ENCODE measurements around the gene PCDH9.

Gene PCDH9

DNA sequence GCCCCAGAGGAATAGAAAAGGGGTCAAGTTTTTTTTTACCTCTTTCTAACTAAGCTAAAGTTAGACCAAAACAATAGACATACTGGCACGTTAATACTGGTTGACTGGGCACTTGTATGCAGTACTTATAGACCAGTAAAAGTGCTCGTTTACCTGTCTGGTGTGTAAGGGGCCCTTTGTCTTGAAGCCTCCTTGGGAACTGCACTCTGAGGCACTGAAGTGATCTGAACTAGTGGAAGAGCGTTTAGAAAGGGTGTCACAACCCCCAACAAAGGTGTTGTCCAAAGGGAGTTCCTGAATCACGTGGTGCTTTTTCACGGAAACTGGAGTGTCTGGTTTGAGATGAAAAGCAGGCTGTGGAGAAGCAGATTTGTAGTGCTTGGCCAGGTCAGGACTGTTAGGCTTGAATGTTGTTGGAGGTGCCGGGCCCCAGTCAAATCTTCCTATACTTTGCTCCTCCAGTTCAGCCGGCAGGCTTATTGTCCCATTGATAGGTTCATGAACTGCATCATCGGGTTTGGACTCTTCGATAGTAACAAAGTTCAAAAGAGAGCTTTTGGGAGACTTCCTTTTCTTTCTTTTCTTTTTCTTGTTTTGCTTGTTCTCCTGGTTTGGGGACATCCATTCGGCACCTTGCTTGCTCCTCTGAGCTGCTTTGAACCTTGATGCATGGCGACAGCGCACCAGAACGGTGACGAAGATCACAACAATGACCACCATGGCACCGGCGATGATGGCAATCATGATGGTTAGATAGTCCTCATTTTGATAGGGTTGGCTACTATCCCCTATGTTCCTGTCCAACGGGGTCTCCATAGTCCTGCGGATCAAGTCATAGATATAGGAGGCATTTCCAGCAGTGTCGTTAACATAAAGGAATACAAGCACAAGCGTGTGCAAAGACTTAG, 4.6 kb downstream of the PCDH9 start:
- DNase-seq (ENCODE audit: low read depth) = no peak

DNA sequence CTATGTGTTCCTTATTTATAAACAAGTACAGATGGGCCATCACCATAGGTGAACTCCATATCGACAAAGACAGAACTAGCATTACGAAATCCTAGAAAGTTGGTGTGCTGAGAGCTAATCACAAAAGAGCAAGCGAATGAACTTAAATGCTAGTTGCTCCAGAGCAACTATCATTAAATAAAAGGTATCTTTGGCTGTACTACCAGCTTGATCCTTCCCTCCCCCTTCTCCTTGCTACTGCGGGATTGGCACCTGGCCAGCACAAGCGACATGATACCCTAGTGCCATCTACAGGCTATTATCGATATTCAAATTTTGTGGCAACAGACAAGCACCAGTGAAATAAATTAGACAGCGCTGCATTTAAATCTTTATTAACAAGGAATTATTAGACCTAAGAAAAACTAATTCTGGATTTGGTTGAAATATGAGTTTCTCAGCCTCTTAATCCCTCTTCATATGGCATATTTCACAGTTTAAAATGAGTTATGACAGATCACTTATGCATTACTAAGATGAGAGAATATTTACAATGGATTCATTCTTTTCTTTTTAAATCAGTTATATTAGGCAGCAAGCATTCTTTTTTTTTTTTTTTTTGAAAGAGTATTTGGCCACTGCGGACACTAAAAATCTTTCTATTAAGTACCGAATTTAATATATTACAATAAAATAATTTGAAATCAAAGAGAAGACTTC, 5.8 kb downstream of the PCDH9 start:
- DNase-seq (ENCODE audit: low read depth) = peak; percentile 67

DNA sequence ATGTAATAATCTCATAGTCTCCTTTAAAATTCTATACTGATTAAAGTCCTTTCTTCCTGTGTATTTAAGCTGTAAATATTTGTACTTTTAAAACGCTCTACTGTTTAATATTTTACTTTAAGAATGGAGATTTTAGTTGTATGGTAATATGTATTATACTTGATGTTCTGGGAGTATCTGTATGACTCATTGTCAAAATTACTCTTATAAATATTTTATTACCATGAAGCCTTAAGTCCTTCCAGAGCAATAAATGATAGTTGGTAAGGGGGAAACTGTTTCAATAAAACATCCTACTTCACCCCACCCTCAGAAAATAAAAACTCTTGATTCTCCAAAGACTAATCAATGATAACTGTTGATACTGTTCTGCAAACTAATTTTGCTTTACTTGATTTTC, 6.4 kb downstream of the PCDH9 start:
- DNase-seq (ENCODE audit: low read depth) = no peak

DNA sequence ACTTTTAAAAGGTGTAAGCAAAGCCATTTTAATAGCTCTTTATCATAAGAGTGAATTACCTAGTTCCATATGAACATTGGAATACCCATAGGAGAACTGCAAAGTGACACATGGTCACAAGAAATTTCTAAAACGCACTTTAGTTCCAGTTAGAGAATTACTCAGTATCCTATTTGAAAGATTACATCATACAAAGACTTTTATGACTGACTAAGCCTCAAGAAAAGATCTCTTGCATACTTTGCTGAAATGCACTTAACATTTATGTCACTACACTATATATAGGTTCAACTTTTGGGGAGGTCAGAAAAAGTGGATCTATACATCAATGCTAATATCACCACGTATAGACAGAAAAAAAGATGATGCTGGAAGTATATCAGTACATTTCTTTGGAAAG, 7.1 kb downstream of the PCDH9 start:
- DNase-seq (ENCODE audit: low read depth) = no peak

DNA sequence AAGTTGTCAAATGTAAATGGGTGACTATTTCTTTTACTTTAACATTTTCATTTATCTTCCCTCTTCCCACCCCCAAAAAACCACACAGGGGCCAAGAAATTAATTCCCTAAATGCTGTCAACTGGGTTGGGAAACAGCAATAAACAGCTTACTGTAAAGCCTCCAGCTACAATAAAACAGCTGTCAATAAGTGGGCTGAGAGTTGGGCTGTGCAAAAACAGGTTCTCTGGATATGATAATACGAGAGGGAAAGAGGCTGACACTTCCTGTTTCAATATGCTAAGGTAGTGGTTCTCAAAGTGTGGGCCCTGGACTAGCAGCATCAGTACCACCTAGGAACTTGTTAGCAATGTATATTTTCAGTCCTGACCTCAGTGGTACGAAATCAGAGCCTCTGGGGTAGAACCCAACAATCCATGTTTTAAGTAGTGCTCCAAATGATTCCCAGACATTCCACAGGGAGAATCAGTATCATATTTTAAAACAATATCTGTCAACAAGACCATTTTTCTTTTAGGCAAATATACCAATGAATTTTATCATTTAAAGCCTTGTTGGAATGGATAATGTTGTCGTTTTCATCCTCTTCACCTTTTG, 8.4 kb downstream of the PCDH9 start:
- no peak for DNase-seq (ENCODE audit: low read depth)

DNA sequence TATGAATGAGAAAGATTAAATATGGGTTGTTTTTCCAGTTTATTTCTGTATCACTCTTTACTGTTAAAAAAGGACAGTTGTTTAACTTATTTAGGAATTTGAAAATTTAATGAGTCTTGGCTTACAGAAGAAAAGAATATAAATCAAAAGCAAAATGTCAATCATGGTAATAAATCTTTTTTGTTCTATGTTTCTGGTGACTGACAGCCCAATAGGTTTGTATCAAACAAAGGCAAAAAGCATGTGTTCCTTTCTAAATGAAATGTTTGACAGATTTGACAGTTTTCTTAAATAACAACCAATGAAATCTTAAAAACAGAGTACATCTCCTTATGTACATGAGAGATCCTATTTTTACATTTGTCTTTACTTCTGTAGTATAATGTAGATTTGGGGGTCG, 11.0 kb downstream of the PCDH9 start:
- no peak for DNase-seq (ENCODE audit: low read depth)

DNA sequence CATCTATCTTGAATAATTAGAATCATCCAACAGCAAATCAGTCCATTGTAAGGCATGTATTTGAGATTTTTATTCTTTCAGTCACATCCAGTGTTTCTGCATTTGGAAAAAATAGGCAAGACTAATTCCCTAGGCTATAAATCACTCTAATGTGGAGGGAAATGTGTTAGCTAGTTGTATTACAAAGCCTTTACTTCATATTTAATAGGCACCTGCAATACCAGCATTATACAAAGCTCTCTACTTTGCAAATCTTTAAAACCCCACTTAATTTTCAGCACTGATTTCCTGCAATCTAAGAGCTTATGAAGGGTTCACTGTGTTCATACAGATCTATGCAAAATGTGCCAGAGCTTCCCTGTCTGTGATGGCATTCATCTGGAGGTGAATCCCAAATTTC, 12.3 kb downstream of the PCDH9 start:
- no peak for DNase-seq (ENCODE audit: low read depth)

DNA sequence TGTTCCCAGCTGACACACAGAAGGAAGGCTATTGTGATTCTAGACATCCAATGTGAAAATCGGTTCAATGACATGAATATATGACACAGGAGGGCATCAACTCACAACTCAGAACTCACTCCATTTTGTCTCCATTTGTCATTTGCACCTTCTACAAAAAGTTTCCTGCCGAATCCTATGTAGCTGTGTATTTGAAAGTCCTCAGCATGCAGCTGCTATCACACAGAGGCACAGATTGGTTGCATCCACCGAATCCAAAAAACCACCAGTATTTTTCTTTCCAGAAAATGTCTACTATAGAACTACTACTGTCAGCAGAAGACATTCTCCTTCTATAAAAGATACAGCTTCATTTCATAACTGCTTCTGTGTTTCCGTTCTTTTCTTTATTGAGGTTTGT, 13.3 kb downstream of the PCDH9 start:
- no peak for DNase-seq (ENCODE audit: low read depth)

DNA sequence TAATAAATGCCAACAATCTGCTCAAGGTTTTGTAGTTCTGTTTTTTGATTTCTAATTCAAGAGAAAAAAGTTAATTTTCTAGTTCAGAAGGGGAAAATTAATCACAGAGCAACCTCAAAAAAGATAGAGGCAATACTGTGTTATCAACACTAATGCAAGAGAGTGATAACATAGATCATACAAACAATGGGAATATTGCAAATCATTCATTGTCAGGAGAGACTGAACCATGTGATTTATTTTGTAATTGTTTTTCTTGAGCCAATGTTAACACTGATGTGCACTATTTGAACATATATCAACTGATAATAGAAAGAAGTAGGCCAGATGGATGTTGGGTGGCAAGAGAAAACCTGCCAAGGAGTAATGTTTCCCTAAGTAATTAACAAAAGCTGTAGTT, 19.9 kb downstream of the PCDH9 start:
- no peak for DNase-seq (ENCODE audit: low read depth)

DNA sequence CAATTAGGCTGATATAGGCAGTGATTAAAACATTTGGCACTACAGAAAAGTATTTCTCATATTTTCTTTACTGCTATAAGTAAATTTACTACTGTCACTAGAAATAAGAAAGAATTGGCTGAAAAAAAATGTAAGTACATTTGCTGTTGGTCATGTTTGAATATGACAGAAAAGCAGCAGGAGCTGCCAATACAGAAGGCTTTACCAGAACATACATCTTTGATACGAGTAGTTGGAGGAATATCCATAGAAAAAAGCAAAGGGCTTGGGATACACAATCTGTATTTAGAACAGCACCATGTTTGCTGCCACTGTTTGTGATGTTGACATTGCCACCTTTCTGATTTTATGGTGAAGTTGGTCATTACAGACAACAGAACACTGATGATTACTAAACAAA, 21.6 kb downstream of the PCDH9 start:
- DNase-seq (ENCODE audit: low read depth) = no peak

DNA sequence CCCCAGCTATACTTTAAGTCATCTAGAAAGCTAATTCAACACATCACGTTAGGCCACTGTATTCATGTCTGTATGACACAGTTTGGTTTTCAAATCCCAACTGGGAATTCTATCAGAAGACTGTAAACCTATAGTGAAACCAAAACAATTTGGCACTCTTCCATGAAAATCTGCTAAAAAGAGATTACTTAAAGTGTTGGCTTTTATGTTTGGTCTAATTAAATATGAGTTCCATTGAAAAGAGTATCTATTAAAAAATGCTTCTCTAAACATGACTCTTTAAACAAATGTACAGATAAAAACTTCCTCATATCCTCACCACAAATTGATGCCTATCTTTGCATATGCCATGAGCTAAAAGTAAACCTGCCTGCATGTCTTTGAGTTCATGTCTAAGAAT, 25.4 kb downstream of the PCDH9 start:
- no peak for DNase-seq (ENCODE audit: low read depth)

DNA sequence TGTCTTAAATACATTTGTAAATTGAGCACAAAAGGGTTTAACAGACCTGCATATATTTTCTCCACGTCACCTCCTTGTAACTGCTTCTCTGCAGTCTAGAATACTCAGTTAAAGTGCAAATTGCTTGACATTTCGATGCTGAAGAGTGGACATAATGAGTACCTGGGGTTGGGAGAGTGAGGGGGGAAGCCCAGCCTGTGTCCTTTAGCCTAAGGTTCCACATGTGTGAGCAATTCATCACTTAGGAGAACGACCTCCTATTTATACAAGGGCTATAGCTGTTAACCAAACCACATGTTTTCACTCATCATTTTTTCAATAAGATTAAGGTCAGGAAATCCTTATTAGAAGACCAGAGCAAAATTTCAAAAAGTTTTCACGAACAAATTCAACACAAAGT, 29.5 kb downstream of the PCDH9 start:
- DNase-seq (ENCODE audit: low read depth) = no peak

DNA sequence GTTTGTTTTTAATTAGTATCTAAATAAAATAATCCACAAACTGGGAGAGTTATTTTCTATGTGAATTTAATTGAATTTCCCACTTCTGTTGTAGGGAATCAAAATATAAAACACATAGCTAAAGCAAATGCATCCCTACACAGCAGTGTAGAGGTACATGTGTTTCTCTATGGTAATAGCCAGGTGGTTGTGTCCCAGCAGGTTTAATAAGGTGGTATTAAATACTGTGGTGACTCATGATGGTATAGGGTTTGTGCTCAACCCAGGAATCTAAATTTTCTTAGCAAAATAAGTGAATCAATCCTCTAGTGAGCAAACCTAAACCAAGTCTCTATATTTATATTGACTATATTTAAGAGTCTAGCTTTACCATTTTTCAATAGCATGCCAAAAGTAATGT, 30.0 kb downstream of the PCDH9 start:
- no peak for DNase-seq (ENCODE audit: low read depth)

DNA sequence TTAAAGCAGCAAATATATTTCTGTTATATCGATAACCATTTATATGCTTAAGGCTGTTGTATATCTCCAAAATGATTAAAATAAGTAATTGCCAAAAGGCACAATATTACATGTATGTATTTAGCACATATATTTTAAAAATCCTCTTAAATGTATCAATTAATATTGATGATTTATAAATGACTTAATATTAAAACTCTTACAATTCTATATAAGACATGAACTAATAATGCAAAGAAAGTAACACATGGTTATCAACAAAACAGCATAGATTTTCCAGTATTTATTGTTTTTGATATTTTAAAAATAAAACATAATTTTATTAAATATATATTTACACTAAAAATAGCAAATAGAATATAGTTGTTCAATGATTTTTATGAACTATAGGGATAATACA, 32.4 kb downstream of the PCDH9 start:
- DNase-seq (ENCODE audit: low read depth) = no peak

DNA sequence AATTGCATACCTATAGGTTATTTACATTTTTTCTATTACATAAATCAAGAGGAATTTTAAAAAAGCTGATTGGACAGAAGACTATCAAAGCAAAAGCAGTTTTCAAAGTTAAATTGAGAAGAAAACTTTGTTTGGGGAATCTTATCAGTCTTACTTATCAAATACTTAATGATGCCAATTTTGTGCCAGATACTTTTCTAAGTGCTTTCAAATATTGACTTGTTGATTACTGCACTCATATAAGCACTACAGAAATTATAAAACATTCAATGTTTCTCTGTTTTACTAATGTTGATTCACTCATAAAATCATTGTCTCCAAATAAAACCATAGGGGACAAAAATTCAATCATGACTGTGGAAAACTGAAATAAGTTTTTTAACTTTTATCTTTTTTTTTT, 36.2 kb downstream of the PCDH9 start:
- no peak for DNase-seq (ENCODE audit: low read depth)

DNA sequence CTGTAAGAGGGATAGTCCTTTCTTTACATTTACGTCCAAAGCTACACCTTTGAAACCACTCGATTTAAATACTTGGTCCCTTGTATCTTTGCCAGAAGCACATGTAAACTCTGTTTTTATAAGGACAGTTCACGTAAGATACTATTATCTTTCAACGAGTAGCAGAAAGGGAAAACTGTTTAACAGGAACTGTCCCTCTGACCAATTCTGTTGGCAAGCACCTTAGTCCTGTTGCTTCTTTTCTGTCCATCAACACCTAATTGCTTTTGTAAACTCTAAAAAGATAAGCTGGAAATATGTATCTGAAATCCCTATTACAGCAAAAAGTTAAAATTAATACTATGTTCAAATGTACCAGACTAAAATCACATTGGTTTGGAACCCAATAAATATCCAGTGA, 37.4 kb downstream of the PCDH9 start:
- no peak for DNase-seq (ENCODE audit: low read depth)

DNA sequence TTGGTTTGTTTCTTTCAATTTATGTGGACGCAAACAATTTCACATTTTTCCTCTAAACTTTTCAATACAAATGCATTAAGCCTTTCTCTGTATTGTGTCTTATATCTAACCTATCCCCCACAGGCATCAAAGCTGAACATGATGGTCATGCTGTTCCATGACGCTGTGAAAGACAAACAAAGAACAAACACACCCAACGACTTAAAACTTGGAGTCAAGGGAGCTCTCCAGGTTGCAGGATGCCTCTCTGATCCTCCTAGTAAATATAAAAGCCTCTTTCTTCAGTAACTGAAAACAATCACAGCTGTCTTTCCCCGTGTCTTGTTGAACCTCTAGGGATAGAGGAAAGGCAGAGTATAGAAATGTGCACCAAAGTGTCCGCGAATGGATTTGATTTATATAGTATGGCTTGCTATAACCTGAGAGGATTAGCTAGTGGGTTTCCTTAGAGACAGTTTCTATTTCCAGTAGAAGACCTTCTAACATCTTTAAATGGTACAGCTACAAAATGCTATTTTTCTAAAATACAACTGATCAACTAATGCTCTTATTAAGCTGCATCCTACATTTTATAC, 43.1 kb downstream of the PCDH9 start:
- DNase-seq (ENCODE audit: low read depth) = no peak

DNA sequence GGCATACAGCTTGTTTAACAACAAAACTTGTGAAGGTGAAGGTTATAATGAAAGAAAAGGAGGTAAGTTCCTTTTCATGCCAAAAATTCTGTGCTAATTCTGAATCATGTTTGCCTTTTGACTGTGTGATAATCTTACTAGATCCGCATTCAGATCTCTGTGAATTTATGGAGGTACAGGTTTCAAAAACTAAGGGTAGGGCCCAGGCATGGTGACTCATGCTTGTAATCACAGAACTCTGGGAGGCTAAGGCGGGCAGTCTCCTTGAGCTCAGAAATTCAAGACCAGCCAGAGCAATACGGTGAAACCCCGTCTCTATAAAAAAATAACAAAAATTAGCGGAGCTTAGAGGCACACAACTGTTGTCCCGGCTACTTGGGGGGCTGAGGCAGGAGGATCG, 45.9 kb downstream of the PCDH9 start:
- no peak for DNase-seq (ENCODE audit: low read depth)

DNA sequence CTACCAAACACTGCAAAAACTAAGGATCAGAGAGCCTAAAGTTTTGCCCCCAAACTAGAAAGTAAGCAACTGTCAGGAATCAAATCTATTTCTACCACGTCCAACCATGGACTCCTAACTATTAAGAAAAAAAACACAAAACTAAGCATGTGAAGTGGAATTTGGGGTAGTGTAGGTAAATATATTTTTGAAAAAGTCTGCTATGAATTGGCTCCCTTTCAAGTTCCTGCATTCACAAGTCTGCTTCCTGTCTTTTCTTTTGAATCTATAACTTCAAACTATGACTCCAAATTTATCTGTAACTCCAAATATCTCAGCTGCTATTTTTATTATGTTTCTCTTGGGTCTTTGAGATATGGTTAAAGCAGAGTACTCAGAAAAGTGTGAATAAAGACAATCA, 47.0 kb downstream of the PCDH9 start:
- DNase-seq (ENCODE audit: low read depth) = no peak

DNA sequence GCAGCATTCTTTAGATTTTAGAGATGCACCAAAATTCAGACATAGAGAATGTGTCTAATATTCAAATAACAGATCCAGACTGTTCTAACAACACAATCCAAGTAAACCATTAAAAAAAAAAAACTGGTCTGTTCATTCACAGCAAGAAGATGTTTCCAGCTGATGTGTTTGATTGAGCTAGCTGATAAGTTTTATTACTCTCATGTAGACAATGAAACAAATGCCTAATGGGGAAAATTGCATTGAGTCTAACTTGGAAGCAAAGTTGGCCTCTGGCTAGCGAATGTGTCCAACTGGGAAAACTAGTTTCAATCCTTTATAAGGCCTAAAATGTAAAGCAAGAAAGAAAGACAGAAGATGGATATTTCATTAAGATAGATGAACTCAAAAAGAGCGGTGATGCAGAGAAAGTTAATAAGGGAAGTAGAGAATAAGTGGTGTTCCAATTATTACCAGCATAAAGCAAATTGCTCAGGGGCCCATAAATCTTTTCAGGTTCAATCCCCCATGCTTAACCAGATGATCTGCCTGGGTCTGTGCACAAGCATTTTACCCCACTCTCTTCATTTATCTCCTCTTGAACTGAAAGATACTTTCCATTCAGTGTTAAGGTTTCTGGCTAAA, 54.2 kb downstream of the PCDH9 start:
- no peak for DNase-seq (ENCODE audit: low read depth)

DNA sequence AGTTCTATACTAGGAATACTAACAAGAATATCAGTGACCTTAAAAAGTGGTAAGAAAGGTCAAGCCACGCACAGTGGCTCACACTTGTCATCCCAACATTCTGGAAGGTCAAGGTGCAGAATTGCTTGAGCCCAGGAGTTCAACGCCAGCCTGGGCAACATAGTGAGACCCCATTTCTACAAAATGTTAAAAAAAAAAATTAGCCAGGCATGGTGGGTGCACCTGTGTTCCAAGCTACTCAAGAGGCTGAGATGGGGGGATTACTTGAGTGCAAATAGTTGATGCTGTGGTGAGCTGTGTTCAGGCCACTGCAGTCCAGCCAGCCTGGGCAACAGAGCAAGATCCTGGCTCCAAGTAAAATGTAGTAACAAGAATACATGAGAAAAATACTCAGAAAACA, 61.8 kb downstream of the PCDH9 start:
- no peak for DNase-seq (ENCODE audit: low read depth)

DNA sequence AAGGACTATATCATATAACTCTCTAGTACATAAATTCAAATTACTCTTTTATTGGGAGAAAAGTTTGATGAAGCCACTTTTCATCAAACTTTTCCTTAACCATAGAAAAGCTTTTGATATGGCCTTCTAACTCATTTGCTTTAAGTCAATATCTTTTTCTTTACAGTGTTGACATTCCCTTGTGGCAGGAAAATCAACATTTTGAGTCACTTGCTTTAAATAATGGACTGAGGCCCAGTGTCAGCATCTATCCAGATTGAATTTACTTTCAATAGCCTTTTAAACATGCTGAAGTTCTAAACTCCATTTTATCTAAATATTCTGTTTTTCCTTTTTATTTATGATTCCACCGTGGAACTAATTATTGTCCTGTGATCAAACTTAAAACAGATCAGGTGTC, 62.7 kb downstream of the PCDH9 start:
- DNase-seq (ENCODE audit: low read depth) = no peak

DNA sequence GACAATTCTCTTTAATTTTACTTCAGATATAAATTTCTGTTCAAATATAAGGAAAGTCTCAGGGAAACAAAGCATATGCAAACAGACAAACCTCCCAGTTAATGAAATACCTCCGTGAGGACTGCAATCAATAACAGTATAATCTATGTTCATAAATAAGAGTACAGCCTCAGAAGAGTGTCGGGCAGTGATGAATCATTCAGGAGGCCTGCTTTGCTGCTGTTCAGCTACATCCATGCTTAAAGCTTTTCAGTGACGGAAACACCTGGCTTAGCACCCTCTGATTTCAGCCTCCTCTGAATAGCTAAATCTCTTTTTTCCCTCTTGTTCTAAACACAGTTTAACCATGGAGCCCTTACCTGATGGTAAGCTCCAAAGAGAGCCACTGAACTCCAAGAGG, 69.0 kb downstream of the PCDH9 start:
- DNase-seq (ENCODE audit: low read depth) = no peak
